GM21423 (cell line): ENCODE results near the gene CC2D2A.

Experiments
- ATAC-seq: cut with Tn5 transposase; IDR thresholded peaks from one replicate; pipeline ENCODE4 v1.9.1; 2021; ENCODE audit warnings: mild to moderate bottlenecking, moderate library complexity; ENCODE audit not compliant: unreplicated experiment

CC2D2A gene

GRCh38 chr4:15459706-15460105 is 10.0 kb upstream of the CC2D2A start:
- no peak for ATAC-seq

GRCh38 chr4:15466596-15466995 is 3.1 kb upstream of the CC2D2A start:
- no peak for ATAC-seq

DNA sequence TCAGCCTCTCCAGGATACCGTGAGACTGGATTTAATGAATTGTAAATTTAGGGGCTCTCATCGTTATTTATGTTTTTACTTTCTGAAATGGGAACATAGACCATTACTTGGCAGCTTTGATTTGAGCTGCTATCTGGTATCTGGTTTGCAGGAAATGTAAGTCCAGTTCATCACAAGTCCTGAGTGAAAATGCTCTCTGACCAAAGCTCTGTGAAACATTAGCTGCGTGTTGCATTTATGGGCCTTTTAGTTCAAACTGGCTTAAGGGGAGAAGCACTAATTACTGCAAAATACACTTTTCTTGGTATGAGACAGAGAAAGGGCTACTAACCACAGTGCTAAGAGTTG is 420 bp downstream of the CC2D2A start:
- no peak for ATAC-seq

DNA sequence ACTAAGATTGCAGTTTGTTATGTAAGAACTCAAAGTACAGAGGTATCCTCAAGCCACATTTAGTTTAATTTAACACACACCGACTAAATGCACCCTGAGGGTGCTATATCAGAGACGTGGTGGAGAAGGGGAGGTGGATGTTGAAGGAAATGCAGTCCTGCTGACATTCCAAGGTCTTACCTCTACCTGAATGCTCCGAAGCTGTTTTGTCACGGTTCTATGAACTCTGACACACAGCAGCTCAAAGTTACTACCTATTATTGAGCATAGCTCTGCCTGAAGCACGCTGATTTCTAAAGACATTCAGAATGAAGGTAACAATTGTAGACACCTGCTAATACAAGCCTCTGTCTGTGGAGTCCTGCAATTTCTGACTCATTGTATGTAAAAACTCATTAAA is 6.7 kb downstream of the CC2D2A start:
- ATAC-seq = no peak

- ATAC-seq = no peak
Measured at GRCh38 chr4:15478724-15479088, 9.0 kb downstream of the CC2D2A start.

DNA sequence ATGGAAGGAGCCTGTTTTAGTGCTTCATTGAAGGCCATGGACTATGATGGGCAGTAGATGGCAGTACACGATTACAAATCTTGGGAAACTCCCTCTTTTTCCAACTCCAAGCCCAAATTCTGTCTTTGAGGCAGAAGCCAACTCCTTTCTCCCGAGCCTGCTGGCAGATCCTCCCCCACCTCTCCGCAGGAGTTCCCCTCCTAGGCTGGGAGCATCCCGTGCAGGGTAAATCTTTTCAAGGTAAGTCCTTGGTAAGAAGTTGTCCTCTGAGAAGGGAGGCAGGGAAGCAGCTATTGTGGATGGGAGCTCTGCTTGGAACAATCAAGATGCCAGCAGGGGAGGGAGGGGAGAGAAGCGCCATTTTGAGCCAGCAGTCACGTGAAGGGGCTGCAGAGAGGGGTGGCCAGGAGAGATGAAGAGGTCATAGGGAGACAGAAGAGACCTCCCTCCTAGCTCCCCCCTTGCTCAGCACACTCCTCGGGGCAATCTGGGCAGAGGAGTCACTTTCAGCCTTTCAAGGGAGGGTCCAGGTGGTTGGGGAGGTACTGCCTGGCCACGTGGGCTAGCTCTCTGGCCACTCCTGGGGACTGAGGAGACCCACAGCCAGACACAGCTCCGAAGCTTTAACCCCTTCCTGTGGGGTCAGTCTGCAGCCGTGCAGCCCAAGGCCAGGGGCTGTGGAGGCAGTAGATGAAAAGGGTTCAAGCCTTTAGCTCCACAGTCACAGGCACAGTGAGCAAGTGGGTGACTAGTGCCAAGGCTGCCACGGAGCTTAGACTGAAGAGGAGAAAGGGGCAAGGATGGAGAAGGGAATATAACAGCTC is 9.6 kb downstream of the CC2D2A start:
- no peak for ATAC-seq

DNA sequence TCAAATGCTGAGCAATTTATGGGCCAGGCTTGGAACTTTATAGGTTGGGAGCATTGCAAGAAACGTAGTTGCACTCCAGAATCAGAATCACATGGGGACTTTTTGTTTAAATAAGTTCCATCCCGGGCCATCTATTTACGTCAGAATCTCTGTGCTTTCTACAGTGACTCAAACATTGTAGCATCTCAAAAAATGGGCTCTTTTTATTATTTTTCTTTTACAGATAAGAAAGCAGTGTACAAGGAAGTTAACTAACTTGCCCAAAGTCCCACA is 10.2 kb downstream of the CC2D2A start:
- no peak for ATAC-seq

DNA sequence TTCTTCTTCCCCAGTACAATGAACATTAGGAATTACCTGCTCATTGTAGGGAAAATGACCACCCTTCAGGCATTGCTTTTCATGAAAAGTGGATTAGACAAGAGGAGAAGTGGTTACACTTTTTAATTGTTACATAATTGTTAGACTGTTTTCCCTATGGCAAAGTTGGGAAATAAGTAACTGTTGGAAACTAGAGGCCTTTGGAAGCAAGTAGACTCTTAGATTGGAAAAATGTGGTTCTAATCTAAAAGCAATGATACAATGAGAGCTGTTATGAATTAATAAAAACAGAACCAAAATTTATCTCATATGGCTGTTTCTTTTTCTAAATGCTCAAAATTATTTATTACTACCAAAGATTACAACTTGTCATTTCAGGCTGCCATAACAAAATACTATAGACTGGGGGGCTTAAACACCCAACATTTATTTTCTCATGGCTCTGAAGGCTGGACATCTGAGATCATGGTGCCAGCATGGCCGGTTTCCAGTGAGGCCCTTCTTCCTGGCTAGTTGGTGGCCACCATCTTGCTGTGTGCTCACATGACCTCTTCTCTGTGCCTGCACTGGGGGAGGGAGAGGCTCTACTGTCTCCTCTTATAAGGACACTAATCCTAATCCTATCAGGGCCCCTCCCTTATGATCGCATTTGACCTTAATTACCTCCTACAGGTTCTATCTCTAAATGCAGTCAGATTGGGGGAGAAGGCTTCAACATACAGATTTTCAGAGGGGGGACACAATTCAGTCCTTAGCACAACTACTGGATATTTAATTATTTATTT is 12.5 kb downstream of the CC2D2A start:
- ATAC-seq = no peak

DNA sequence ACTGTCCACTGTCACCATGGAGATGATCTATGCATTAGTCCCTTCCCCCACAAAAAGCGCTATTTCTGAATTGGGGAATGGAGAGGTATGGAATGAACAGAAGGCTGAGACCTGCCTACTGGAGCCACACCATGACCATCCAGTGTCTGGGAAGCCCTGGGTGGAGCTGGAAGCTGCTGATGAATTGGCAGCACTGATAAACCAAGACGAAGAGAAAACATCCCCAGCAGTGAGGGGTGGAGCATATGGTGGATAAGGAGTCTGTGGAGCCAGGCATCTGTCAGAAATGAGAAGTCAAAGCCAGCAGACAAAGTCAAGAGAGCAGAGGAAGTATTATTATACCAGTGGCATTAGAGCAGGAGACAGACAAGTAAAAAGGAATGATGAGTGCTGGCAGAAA is 13.2 kb downstream of the CC2D2A start:
- no peak for ATAC-seq

GRCh38 chr4:15488136-15488535 is 18.5 kb downstream of the CC2D2A start:
- ATAC-seq = no peak

GRCh38 chr4:15488658-15489470 is 19.2 kb downstream of the CC2D2A start:
- ATAC-seq = no peak

- ATAC-seq = no peak
Measured at GRCh38 chr4:15489551-15489950, 19.9 kb downstream of the CC2D2A start.

DNA sequence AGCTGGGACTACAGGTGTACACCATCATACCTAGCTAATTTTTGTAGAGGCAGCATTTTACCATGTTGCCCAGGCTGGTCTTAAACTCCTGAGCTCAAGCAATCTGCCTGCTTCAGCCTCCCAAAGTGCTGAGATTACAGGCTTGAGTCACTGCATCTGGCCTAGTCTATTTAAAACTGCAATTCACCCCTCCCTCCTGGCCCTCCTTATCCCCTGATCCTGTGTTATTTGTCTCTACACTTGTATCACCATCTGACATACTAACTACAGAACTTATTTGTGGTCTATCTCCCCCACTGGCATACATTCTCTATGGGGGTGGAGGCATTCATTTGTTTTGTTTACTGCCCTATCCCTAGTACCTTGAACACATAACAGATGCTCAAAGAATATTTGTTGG is 23.7 kb downstream of the CC2D2A start:
- no peak for ATAC-seq

GRCh38 chr4:15495621-15496020 is 25.9 kb downstream of the CC2D2A start:
- no peak for ATAC-seq

GRCh38 chr4:15498356-15498755 is 28.7 kb downstream of the CC2D2A start:
- no peak for ATAC-seq

- ATAC-seq = no peak
Measured at GRCh38 chr4:15500701-15501100, 31.0 kb downstream of the CC2D2A start.

DNA sequence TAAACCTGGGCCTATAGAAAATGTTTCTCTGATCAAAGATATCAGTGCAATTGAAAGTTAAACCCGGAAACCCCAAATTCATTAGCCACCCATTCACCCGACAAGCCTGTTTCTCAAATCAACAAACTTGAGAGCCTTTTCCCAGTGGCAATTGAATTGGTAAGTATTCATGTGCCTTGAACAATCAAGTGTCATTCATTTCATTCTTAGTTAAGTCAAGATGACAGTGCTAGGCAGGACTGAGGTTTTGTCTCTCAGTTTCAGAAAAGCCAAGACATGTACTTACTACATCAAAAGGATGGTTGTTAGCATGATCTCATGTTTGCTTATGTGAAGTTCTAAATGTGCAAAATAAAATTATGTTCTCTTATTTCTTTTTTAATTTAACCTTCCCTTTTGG is 32.3 kb downstream of the CC2D2A start:
- ATAC-seq = no peak

DNA sequence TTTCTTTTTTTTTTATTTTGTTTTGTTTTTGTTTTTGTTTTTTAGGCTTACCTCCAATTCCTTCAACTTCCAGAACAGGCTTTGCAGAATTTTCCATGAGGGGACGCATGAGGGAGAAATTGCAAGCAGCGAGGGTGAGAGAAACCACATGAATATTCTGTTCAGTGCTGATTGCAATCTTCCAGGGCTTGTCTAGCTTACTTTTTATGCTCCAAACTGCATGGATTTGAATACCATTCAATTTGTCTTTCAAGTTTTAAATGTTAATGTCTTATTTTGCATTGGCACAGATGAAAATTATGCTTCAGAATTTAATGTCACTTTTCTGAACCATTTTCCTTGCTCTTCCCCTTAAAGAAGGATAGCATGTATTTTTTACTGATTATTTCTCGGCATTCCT is 32.7 kb downstream of the CC2D2A start:
- ATAC-seq = no peak

- ATAC-seq = no peak
Measured at GRCh38 chr4:15504041-15504440, 34.4 kb downstream of the CC2D2A start.

DNA sequence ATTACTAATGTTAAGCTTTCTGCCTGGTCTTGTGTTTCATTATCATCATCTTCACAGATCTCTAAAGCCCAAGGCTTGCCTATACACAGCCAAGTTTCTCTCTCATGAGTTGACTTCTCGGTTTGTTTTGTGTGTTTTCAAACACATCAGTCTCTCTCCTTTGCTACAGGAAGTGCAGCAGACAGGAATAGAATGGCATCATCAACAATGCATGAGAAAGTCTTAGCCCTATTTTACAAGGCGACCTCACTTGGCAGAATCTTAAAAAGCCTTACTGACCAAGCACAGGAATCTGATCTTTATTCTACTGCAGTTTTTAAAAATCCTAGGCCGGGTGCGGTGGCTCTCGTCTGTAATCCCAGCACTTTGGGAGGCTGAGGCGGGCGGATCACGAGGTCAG is 36.8 kb downstream of the CC2D2A start:
- ATAC-seq = no peak

DNA sequence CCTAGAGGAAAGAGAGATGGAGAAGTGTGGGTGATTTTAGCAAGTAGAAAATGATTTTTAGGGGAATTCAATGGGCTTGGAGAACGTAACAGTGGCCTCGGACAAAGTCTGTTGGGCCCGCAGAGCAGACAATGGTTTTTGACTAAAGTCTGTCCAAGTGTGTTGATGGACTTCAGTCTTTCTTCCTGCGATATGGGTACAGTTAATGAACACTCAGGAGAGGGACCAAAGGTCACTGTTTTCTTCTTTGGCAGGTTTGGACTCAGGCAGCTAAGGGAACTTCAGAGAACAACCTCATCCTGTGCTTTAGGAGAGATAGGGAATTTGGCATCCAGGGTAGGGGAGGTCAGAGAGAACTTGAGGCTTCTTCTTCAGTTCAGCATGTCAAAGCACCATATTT is 38.0 kb downstream of the CC2D2A start:
- ATAC-seq = no peak

DNA sequence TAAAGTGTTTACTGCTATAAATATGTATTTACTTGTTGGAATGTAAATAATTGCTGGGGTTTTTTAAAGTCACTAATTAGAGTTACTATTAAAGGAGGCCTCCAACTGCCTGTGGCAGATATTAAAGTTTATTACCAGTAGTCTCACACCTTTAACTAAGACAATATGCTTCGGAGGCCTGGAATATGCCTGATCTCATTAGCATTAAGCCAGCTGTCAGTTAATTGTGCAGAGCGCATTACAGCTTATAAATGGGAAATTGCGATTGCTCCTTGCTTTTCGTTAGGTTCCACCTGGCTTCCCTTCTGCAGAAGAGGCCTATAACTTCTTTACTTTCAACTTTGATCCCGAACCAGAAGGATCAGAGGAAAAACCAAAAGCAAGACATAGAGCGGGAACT is 41.3 kb downstream of the CC2D2A start:
- ATAC-seq = no peak
